K562 (cell line): ENCODE data around the gene DIAPH3. TPM values are rescaled to one million over a fixed set of nuclear protein-coding genes. Genes with fewer than 3 reads are reported as not detected.

Source experiments
- KHSRP ChIP-seq: fragments of 450-650 bp; IDR thresholded peaks from 2 replicates; pipeline ENCODE4 v1.6.1; 2017
- MGA ChIP-seq: fragments of 450-650 bp; IDR thresholded peaks from 2 replicates; pipeline ENCODE4 v1.6.1; 2016; ENCODE audit warnings: mild to moderate bottlenecking, moderate library complexity
- PHB ChIP-seq: fragments of 250-450 bp; sonication (Bioruptor Pico); IDR thresholded peaks from 2 replicates; pipeline ENCODE4 v1.5.0; 2021
- PHF20 ChIP-seq: fragments of 450-650 bp; IDR thresholded peaks from 2 replicates; pipeline ENCODE4 v1.6.1; 2018; ENCODE audit not compliant: partially characterized antibody
- PHF8 ChIP-seq: fragments of 200-600 bp; sonication (generic); IDR thresholded peaks from 2 replicates; pipeline ENCODE4 v1.6.1; 2012; ENCODE audit warnings: mixed run types, mild to moderate bottlenecking, inconsistent platforms, low read length, moderate library complexity, borderline replicate concordance
- RBM22 ChIP-seq: fragments of 200-400 bp; formaldehyde crosslinking; IDR thresholded peaks from 2 replicates; pipeline ENCODE4 v1.6.1; 2018; ENCODE audit warnings: low read length, low read depth; ENCODE audit not compliant: poor library complexity, severe bottlenecking
- TAF15 ChIP-seq: fragments of 200-400 bp; formaldehyde crosslinking; IDR thresholded peaks from 2 replicates; pipeline ENCODE4 v1.6.1; 2017; ENCODE audit warnings: mild to moderate bottlenecking, low read depth, low read length, moderate library complexity
- ZNF263 ChIP-seq: sonication (generic); formaldehyde crosslinking; IDR thresholded peaks from 2 replicates; pipeline ENCODE4 v1.8.0; 2022; ENCODE audit warnings: mild to moderate bottlenecking, missing genetic modification reagents, borderline replicate concordance
- polyA plus RNA-seq, 8 experiments: library from polyadenylated mRNA; depleted of rRNA in 4 of 8; stranded (reverse) in 5 of 8; unstranded in 3 of 8; fragments of >200 nt; fragmentation: Nextera tagmentation in 2 of 8; fragmentation: Illumina TruSeq in 1 of 8; extraction: Ambion mirVana in 2 of 8; extraction: Trizol in 1 of 8; gene quantifications; 2 replicates each; pipeline versions ENCODE4 v1.2.1 to v1.2.3, GENCODE V29; 2011 to 2014; ENCODE audit warnings: inconsistent platforms in 1 of 8, missing spikeins in 1 of 8
- total RNA-seq, 7 experiments: library from RNA; depleted of rRNA in 6 of 7; stranded (reverse); fragments of >200 nt in 6 of 7; fragmentation: Illumina TruSeq in 2 of 7; extraction: Trizol in 2 of 7; gene quantifications; 2 replicates each; pipeline versions ENCODE4 v1.2.1 to v1.2.3, GENCODE V29; 2011 to 2021; ENCODE audit warnings: low replicate concordance in 1 of 7

Gene DIAPH3
- total and polyA plus RNA-seq, 9 of the 15 experiments (the other 6 are each of a cell fraction or from before 2014, with no cell fraction given): 9.0 to 18.7 (median 14.7) TPM

GRCh38 chr13:59960683-59961082, 203.0 kb downstream of the DIAPH3 start (continued):
- no peak for TF ChIP-seq MGA
- no peak for TF ChIP-seq PHF20
- no peak for TF ChIP-seq PHF8
- TF ChIP-seq ZNF263 (CRISPR knock-in tag): no peak
- no peak for TF ChIP-seq KHSRP
- no peak for TF ChIP-seq TAF15
- no peak for TF ChIP-seq PHB (CRISPR knock-in tag)
- no peak for TF ChIP-seq RBM22
